IPS-11a (cell line): ENCODE measurements around the gene MTUS2.
A peak's percentile ranks its signal among the peaks of the same experiment; 100 is the strongest.

Experiments
- H3K4me3 ChIP-seq: one replicate; pipeline ENCODE4 v1.5.1; 2013; ENCODE audit warnings: low read depth, low read length, control low read depth

The MTUS2 gene

DNA sequence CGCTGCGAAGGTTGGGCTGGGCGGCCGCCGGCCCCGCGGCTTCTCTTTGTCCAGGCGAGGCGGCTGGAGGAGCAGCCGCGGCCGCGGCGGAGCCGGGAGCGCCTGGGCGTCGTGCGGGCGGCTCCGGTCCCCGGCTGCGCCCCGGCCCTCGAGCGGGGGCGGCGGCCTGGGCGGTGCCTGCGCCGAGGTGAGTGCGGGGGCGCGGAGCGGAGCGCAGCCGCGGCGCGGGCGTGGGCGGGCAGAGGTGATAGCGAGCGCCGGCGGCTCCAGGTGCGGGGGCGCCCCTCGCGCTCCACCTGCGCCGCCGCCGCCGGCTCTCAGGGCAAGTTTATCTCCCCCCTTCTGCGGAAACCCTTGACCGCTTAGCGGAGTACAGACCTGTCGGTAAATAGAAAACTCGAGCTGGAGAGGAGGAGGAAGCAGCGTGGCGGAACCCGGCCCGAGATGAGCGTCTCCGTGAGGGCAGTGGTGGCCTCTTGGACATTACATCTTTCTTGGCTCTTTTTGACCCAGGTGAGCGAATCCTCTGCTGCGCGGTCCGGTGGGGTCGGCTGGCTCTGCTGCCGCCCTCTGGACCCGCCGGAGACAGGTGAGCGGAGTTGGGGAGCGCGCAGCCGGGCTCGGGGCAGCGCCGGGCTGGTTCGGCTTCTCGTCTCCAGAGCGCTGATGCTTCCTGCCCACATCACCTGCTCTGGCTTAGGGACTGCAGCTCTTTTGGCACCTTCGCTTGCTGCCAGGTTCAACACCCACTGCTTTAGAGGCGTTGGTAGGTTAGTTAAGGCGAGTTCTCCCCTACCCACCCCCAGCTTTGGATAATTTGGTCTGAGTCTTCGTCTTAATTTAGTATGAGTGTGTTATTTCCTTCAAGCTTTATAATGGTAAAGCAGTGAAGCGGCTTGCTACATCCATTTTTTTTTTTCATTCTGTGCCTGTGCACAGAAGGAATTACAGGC lies at the start of gene MTUS2:
Gene MTUS2, plus strand, starts transcription at position 241 of the 953 bp plus-strand sequence.
- peak within 1 kb of the TSS; percentile 57 for H3K4me3 ChIP-seq

DNA sequence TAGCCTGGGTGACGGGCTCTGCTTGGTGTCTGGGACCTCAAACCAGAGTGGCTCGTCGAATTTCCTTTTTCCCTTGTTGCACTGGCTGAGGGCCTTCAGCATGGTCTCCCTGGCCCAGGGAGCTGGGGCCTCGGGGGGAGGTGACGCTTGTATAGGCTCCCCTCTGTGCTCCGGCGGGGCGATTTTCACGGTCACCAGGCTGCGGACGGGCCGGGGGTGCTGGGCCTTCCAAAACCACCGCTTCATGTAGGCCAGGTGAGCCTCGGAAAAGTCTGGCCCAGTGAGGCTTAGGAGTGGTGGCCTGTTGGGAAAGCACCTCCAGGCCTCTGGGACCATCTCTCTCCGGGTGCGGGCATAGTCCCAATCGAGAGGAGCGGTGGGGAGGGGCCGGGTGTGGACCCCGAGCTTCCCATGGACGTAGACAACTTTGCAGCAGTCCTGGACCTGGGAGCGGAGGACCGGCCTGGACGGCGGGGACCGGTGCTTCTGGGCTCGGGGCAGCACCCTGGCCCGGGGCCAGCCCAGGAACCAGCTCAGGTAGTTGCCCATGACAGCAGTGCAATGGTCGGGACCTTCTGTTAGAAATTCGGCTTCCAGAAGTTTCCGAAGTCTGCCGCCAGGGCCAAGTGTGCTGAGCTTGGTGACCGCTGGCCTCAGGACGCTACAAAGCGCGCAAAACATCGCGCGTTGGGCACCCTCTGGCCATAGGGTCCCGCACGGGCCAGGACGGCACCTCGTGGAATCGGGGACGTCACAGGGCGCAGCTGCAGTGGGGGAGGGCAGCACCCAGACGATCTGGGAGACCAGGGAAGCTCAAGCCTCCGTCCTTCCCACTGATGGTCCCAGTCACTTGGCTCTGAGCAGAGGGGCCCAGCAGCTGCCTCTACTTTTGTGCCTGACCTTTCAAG lies 41.6 kb upstream of the MTUS2 start:
- no peak overlapping the region for H3K4me3 ChIP-seq

DNA sequence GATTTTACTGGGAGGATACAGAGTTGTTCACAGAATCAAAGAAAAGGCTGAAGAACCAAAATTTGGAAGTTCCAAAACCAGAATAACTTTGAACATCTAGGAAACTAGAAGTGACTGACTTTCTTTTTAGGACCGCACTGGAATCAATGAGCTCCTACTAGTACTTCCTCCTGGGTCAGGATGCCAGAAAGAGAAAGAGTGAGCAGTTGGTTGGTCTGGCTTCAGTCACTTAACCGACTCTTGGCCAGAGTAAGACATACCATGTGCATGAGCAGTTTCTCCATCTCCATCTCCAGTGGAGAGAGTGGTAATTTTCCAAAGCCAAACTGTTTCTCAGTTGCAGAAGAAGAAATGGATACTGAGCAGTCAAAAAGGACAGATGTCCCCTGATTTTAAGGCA lies 27.1 kb upstream of the MTUS2 start:
- no peak overlapping the region for H3K4me3 ChIP-seq

DNA sequence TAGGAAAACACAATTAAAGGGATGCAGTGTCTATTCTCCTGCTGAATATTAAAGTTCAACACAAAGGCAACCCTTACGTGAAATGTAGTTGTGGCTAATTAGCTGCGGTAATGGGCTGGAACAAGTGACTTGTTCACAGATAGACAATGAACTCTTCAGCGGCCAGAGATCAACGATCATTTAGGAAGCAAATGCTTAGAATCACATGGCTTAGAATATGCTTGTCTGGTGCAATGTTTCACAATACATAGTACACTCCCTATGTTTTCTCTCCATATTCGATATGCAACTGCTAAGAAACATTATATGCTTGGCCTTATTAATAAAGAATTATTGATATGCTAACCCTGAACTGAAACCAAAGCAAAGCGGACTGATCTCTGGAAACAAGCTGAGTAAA lies 25.7 kb upstream of the MTUS2 start:
- no peak overlapping the region for H3K4me3 ChIP-seq

DNA sequence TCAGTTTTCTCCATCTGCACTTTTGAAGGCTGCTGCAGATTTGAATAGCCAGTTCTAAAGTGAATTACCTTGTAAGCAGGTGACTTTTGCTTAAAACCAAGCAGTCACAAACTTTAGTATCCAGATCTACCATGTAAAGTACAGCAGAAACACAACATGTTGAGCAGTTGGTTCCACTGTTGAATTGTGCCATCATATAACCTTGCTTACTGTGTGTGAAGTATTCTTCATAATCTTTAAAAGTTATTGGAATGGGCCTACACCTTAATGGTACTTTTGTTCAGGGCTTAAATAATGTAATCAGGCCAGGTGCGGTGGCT lies 23.2 kb upstream of the MTUS2 start:
- no peak overlapping the region for H3K4me3 ChIP-seq

DNA sequence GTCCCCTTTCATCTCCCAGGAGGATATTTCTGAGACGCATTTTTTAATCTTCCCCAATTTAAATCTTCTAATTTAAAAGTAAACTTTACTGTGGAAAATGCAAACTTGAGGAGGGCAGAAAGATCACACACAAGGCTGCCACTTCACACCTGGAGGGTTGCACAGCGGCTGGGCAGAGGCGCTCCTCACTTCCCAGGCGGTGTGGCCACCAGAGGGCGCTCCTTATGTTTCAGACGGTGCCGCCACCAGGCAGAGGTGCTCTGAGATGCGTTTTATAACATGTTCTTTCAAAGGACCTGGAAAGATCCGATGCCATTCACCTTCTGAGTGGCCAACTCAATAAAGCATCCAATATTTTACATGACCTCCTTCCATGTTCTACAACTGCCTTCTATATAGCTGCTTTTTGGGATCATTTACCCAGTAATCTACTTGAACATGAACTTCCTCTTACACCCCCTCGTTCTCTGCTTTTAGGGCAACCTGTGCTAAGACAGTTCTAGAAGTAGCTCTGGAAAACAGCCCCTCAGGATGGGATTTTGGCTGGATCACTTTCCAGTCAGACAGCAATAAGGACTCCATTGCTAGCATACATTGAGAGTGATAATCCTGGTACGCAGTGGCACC lies 14.8 kb upstream of the MTUS2 start:
- no peak overlapping the region for H3K4me3 ChIP-seq

DNA sequence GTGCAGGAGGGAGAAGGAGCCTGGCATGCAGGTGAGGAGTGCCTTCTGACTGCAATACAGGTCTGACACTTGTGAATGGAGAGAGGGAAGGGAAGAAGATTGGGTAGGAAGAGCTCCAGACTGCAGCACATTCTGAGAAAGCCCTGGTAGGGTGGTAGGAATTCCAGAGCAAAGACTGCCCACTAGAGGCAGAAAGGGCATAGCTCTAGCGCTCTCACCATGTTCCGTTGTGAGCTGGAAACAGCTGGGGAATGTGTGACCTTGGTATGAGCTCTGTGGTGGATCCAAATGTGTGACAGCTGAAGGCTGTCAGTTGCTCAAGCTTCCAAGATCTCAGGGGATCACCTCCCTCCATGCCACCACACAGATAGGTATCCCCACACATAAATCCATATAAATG lies 2.9 kb upstream of the MTUS2 start:
- no peak overlapping the region for H3K4me3 ChIP-seq

DNA sequence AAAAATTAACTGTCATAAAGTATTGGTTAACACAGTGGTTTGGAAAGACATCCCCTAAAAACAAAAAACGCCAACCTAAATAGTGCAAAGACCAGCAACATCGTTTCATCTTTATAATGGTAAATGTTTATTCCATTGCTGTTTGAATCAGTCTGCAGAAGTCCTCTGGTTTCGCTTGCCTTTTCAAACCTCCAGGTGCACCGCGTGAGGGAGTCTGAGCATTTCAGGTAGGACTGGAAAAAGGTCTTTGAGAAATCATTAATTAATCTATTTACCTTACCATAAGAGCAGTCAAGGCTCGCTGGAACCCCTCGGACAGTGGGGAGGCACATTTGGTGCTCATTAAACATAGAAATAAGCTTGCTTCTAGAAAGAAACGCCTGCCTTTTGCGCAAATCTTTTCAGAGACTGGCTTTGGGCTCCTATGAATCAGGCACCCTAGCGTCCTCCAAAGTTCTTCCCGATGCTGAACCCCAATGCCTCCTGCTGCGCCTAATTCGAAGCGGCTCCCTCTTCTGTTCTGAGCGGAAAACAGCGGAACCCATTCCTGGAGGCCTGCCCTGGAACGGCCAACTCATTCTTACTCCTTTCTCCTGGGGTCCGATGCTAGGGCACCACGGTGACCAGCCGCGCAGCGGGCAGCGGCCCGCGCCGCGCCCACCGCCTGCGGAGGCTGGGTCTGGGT lies 951 bp upstream of the MTUS2 start:
- peak overlapping the region; percentile 50 for H3K4me3 ChIP-seq

DNA sequence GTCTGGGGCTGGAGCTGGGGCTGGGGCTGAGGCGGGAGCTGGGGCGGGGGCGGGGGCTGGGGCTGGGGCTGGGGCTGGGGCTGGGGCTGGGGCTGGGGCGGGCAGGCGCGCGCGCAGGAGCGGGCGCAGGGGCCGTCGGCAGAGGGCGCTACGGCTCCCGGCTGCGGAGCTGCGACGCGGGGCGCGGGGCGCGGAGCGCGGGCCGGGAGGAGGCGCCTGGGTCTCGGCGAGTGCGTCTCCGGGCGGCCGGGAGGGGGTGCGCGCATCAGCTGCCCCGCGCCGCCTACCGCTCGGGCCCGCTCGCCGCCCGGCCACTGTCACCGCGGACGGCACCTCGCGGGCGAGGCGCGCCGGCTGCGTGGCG lies 422 bp upstream of the MTUS2 start:
- H3K4me3 ChIP-seq = no peak overlapping the region

DNA sequence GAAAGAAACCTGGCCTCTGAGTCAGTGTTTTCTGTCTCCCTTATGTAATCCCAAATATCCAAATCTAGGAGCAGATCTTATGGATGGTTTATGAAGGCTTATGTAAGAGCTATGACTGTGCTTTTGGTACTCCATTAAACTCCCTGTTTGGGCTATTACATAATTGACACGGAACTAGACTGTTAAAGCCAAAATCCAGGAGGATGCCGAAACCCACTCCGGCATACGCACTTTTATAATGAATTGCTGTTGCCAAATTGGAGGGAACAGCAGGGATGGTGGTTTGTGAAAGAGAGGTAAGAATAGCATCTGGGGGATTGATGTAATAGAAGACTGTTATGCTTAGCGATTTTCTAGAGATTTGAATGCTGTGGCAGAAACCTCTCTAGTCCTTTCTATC lies 2.0 kb downstream of the MTUS2 start:
- no peak overlapping the region for H3K4me3 ChIP-seq

DNA sequence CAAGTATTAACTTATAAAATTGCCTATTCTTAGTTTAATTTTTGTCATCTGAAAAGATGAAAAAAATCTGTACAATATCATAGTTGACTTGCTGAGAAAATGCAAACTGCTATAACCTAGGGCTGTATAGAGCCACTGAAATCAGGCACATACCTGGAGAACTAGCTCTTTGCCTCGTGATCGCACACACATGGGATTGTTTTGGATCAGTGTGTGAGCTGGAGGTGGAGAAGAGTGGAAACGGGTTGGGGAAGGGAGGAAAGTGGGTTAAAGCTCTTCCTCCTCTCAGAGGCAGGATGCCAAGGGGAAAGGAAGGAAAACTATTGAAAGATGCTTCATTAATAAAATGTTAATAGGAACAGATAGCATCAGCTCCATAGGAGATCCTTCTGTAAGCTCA lies 2.7 kb downstream of the MTUS2 start:
- no peak overlapping the region for H3K4me3 ChIP-seq

DNA sequence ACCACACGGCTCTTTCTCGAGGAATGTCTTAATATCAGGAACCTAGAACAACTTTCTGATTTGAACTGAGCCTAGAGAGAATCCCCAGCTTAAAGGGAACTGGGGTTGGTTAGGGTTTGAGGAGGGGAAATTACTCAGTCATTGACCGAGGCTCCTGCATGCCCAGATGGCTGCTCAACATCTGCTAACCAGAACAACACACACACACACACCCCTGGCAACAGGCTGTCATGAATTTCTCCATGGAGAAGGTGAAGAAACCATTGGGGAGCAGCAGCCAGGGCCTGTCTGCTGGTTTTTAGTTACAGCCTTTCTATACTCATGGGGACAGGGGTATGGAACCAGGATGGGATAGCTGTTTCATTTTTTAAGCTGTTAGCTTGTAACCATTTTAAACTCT lies 5.2 kb downstream of the MTUS2 start:
- H3K4me3 ChIP-seq = no peak overlapping the region

DNA sequence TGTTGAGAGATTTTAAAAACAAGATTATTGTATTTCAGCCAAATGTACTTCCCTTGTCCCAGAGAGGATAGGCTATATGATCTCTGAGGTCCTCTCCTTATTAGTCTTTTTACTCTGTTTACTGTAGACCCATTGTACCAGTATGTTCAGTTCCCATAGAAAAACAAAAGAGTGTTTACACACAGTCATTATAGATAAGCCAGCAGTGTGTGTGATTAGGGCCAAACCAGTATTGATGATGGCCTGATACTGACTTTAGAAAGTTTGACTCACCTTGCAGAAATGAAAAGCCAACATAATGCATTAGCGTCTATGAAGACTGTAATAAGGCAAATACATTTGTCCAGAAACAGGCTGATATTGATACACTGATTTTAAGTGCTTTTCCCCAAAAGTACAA lies 6.2 kb downstream of the MTUS2 start:
- H3K4me3 ChIP-seq = no peak overlapping the region

DNA sequence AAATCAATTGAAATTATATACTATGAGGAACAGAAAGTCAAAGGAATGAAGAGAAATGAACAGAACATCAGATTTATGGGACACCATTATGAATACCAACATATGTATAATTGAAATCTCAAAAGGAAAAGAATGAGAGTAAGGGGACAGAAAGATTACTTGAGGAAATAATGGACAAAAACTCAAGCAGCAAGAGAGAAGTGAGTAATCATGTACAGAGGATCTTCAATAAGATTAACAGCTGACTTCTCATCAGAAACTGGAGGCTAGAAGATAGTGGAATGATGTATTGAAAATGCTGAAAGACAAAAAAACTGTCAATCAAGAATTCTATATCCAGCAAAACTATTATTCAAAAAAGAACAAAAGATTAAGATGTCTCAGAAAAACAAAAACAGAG lies 10.4 kb downstream of the MTUS2 start:
- no peak overlapping the region for H3K4me3 ChIP-seq

DNA sequence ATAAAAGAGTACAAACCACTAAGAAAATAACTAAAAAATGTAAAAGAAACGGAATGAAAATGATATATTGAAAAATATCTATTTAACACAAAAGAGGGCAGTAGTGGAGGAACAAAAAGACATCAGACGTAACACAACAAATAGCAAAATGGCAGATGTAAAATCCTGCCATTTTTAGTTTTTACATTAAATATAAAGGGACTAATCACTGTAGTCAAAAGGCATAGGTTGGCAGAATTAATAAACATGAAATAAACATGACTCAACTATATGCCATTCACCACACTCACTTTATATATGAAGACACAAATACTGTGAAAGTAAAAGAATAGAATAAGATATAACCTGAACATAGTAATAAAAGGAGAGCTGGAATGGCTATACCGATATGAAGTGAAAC lies 11.0 kb downstream of the MTUS2 start:
- no peak overlapping the region for H3K4me3 ChIP-seq

DNA sequence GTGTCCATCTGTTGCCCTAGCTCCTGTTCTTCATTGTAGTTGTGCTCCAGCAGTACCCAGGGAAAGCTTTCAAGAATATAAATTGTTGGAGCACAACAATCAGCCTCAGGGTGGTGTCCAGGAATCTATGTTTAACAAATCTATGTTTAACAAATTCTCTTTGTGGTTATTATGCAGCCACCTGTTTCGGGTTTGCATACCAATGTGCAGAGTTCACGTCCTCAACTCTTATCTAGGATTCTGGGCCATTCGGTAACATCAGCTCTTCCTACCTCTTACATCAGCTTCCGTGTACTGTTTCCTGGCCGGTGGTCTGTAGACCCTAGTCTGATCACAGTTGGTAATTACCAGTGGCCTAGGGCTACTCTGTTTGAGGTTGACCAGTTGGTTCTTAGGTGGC lies 17.0 kb downstream of the MTUS2 start:
- H3K4me3 ChIP-seq = no peak overlapping the region

DNA sequence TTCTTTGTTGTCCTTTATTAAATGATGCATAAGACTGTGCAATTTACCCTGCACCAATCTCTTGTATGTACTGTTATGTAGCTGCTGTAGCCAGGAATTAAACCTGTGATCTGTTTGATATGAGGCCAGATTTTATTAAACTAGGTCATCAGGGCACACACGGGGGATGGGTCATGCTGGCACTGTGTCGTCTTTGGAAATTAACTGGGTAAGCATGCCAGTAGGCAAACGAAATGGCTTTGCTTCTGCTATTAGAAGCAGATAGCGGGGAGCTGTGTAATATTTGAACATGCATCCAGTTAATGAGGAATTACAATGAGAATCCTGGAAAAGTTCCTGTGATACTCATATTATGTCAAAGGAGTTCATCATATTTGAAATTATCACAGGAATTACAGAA lies 23.5 kb downstream of the MTUS2 start:
- H3K4me3 ChIP-seq = no peak overlapping the region

DNA sequence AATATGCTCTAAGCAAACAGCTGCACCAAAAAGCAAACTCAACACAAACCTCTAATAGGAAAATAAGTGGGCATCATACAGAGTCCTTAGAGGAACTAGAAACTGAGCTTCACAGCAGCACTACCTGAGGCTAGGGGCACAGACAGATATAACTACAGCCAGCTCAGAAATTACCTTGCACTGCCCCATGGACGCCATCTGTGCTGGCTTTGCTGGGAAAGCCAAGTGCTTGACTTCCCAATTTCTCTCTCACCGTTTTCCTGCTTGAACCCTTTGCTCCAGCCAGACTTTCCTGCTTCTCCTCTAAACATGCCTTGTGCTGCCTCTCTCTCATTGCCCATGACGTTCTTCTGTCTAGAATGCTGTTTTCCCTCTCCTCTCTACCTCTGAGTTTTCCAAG lies 29.3 kb downstream of the MTUS2 start:
- no peak overlapping the region for H3K4me3 ChIP-seq

DNA sequence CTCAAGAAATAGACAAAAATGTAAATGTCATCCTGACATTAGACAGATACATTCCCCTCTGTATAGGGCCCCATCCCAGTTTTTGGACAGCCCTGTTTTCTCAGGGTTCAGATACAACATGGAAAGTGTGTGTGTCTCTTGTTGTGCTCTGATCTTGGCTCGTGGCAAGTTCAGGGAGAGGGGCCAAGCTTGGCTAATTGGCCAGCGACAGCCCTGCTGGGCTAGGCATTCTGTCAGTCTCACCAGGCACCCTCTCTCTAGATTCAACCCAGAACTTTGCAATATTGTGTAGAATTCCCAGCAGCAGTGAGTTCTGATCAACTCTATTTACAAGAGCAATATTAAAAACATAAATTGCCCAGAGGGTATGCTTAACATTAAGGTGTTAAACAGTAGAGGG lies 30.1 kb downstream of the MTUS2 start:
- no peak overlapping the region for H3K4me3 ChIP-seq

DNA sequence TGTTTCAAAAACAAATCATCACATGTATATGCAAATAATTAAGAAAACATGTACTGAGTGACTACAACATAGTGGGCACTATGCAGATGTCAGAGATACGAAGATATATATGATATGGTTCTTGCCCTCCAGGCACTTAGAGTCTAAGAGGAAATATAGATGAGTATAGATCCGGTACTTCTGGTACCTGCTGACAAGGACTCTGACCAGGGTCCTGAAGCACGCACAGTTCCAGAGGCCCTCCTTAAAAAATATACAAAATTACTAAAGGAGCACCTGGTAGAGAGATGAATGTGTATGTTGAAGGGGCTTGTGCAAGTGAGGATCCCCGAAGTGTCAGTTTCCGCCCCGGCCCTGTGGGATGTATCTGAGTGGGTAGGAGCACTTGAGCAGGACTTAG lies 31.3 kb downstream of the MTUS2 start:
- no peak overlapping the region for H3K4me3 ChIP-seq

DNA sequence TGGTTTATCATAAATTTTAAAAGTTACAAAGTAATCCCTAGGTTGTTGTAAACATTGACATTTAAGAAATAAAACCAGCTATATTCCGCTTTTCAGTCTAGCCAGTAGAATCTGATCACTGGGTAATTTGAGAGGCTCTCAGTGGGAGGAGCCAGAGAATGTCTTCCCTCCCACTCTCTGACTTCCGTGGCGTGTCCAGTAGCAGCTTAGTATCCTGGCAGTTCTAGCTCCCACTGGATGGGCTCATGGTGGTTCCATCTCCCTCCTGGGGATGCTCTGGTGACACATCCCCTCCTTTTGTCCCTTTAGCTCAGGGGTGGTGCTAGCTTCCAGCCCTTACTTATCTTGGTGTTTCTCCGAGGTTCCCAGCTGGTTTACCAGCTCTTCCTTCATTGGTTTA lies 34.5 kb downstream of the MTUS2 start:
- no peak overlapping the region for H3K4me3 ChIP-seq
